Measurements from ENCODE around the gene TMEM63A. TPM values are rescaled to one million over a fixed set of nuclear protein-coding genes. Genes with fewer than 3 reads are reported as not detected.

Gene TMEM63A
- total RNA-seq, 1 experiment from 2014 or later, result 115 TPM

DNA sequence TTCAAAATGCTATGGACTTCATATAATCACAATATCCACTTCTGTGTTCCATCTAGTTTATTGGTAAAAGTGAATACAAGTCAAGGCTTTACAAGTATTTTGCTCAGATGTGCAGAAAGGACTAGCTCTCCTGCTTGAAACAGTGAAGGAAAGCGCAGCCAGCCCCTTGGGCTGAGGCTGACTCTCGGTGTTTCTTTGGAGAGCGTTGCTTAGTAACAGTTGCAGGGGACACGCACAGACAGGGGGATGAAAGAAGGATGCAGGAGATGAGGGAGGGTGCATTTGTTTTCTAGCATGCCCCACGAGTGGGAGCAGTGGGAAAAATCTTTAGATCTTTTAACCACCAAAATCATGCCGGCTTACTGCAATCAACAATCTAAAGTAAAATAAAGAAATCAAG is 32.8 kb upstream of the TMEM63A start:
- POLR2A ChIA-PET (ENCODE audit: unreplicated experiment), result no interaction called here
- H3K27ac ChIP-seq, result no peak overlapping the region

GRCh38 chr1:225914391-225914790 is 32.2 kb upstream of the TMEM63A start:
- no peaks in the 10 kb centered on the region for H3K27me3 ChIP-seq (ENCODE audit: insufficient read depth, low read depth)
- H3F3A ChIP-seq (ENCODE audit: insufficient read depth, low read depth), result peaks cover 8% of the 10 kb centered on the region; the same call in 1 of the 2 replicates
- H4K20me1 ChIP-seq (ENCODE audit: insufficient read depth), result no peaks in the 10 kb centered on the region
- ChIA-PET CTCF (no interaction called here), POLR2A (ENCODE audit: unreplicated experiment) (no interaction called here)
- H3K36me3 ChIP-seq (ENCODE audit: low read depth), result peaks cover 8% of the 10 kb centered on the region; the same call in 1 of the 2 replicates
- no TSS peak for BruUV-seq (replicated peaks)
- no peak for DNase-seq
- H3K79me2 ChIP-seq (ENCODE audit: low read depth), result no peaks in the 10 kb centered on the region
- TF ChIP-seq, protein P1, sequence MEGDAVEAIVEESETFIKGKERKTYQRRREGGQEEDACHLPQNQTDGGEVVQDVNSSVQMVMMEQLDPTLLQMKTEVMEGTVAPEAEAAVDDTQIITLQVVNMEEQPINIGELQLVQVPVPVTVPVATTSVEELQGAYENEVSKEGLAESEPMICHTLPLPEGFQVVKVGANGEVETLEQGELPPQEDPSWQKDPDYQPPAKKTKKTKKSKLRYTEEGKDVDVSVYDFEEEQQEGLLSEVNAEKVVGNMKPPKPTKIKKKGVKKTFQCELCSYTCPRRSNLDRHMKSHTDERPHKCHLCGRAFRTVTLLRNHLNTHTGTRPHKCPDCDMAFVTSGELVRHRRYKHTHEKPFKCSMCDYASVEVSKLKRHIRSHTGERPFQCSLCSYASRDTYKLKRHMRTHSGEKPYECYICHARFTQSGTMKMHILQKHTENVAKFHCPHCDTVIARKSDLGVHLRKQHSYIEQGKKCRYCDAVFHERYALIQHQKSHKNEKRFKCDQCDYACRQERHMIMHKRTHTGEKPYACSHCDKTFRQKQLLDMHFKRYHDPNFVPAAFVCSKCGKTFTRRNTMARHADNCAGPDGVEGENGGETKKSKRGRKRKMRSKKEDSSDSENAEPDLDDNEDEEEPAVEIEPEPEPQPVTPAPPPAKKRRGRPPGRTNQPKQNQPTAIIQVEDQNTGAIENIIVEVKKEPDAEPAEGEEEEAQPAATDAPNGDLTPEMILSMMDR (conservative IDR thresholded peaks at IDR 0.05), result no peak
- no peak for TF ChIP-seq EZH2 (IDR thresholded peaks at IDR 0.05; ENCODE audit: low read depth)
- no peak overlapping the region for H3K4me3 ChIP-seq
- no peak overlapping the region for H2AFZ ChIP-seq
- H3K9me2 ChIP-seq (ENCODE audit: insufficient read depth), result no peaks in the 10 kb centered on the region
- no peak overlapping the region for H3K27ac ChIP-seq
- no peaks in the 10 kb centered on the region for H3K9me3 ChIP-seq (ENCODE audit: insufficient read depth, low read depth)
- no peak overlapping the region for H3K4me2 ChIP-seq
- no peaks in the 10 kb centered on the region for H3K4me1 ChIP-seq (replicated peaks; ENCODE audit: insufficient read depth)
- intact Hi-C loops (cut with micrococcal nuclease; ENCODE audit: unreplicated experiment), result no loop called here

More for the DNA sequence above, 32.8 kb upstream of the TMEM63A start:
- Histone ChIP-seq H4K20me1 (ENCODE audit: insufficient read depth) (no peaks in the 10 kb centered on the region), H3K79me2 (ENCODE audit: low read depth) (no peaks in the 10 kb centered on the region), H3K9me3 (ENCODE audit: insufficient read depth, low read depth) (no peaks in the 10 kb centered on the region), H3K27me3 (ENCODE audit: insufficient read depth, low read depth) (no peaks in the 10 kb centered on the region), H3K4me2 (no peak overlapping the region), H3K9me2 (ENCODE audit: insufficient read depth) (no peaks in the 10 kb centered on the region), H2AFZ (no peak overlapping the region), H3K4me3 (no peak overlapping the region), H3F3A (ENCODE audit: insufficient read depth, low read depth) (peaks cover 8% of the 10 kb centered on the region; the same call in 1 of the 2 replicates), H3K4me1 (replicated peaks; ENCODE audit: insufficient read depth) (no peaks in the 10 kb centered on the region), H3K36me3 (ENCODE audit: low read depth) (peaks cover 11% of the 10 kb centered on the region; the same call in 1 of the 2 replicates)
- DNase-seq, result no peak
- TF ChIP-seq, protein P1 (conservative IDR thresholded peaks at IDR 0.05), result no peak
- no peak for TF ChIP-seq EZH2 (IDR thresholded peaks at IDR 0.05; ENCODE audit: low read depth)
- intact Hi-C loops (cut with micrococcal nuclease; ENCODE audit: unreplicated experiment), result no loop called here
- no TSS peak for BruUV-seq (replicated peaks)
- CTCF ChIA-PET, result interaction anchor here (0.6 kb wide), 1 partner anchor 66 kb away, joined by 4 read pairs; no protein-coding TSS in a partner anchor

DNA sequence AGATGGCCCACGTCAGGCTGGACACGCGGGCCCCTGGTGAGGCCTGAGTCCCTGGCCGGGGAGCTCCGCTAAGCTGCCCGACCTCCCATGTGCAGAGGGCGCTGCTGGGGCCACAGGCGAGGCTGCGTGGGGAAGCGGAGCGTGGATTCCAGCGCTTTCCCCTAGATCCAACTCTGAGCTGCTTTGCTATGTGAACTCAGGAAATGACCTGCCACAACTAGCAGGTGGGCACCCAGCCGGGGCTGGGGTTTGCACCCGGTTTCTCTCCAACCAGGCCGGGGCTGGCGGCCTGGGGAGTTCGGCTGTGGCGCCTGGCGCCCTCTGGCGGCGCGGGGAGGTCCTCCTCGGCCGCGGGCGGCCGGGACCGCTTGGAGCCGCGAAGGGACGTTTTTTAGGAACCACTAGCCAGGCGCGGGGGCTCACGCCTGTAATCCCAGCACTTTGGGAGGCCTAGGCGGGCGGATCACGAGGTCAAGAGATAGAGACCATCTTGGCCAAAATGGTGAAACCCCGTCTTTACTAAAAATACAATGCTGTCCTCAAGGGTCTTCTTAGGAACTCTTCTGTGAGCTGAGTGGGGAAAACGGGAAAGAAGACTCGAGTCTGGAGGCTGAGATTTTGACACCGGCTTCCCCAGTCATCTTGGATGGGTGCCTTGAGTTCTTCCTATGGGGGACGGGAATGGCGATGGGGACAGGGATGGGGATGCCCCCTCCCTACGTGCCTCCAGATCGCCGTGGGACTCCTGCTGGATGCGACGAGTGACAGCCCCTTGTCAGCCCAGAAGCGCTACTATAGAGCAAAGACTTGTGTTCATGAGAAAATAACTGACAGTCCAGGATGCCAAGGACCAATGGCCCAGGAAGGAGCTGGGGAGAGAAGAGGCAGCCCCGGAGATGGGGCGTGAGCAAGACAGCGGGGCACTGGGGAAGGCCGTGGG is 29.3 kb upstream of the TMEM63A start:
- no peak overlapping the region for H3K4me3 ChIP-seq
- H3F3A ChIP-seq (ENCODE audit: insufficient read depth, low read depth), result peaks cover 8% of the 10 kb centered on the region; the same call in 1 of the 2 replicates
- peak in 1 of 2 experiments; percentile 30 for DNase-seq
- no peak overlapping the region for H3K4me2 ChIP-seq
- TF ChIP-seq, protein P1 (conservative IDR thresholded peaks at IDR 0.05), result peak; percentile 27; the same call in 1 of the 2 replicates
- no peak for TF ChIP-seq EZH2 (IDR thresholded peaks at IDR 0.05; ENCODE audit: low read depth)
- no peaks in the 10 kb centered on the region for H3K9me3 ChIP-seq (ENCODE audit: insufficient read depth, low read depth)
- H3K9me2 ChIP-seq (ENCODE audit: insufficient read depth), result no peaks in the 10 kb centered on the region
- no peaks in the 10 kb centered on the region for H3K79me2 ChIP-seq (ENCODE audit: low read depth)
- no TSS peak for BruUV-seq (replicated peaks)
- H3K27me3 ChIP-seq (ENCODE audit: insufficient read depth, low read depth), result no peaks in the 10 kb centered on the region
- no peaks in the 10 kb centered on the region for H3K36me3 ChIP-seq (ENCODE audit: low read depth)
- no peak overlapping the region for H3K27ac ChIP-seq
- CTCF ChIA-PET, result no interaction called here
- H3K4me1 ChIP-seq (replicated peaks; ENCODE audit: insufficient read depth), result no peaks in the 10 kb centered on the region
- H4K20me1 ChIP-seq (ENCODE audit: insufficient read depth), result no peaks in the 10 kb centered on the region
- H2AFZ ChIP-seq, result no peak overlapping the region
- intact Hi-C loops (cut with micrococcal nuclease; ENCODE audit: unreplicated experiment), result no loop called here
- POLR2A ChIA-PET (ENCODE audit: unreplicated experiment), result no interaction called here

Data from PC-9 (cell line).